ENCODE measurements around the gene WSB2. TPM values are rescaled to one million over a fixed set of nuclear protein-coding genes. Genes with fewer than 3 reads are reported as not detected.

The WSB2 gene
- total RNA-seq, 1 donor from 2014 or later, result 37.1 TPM

- H3K4me1 Mint-ChIP-seq, result peaks cover 28% of the 10 kb centered on the region
- H3K27me3 Mint-ChIP-seq (ENCODE audit: low read depth), result no peaks in the 10 kb centered on the region
- H3K27ac Mint-ChIP-seq, result peak overlapping the region; percentile 96
- H3K9me3 Mint-ChIP-seq, result no peaks in the 10 kb centered on the region
- peak in 1 of 2 experiments; percentile 42 for DNase-seq (ENCODE audit: low spot score in 2 of 2, unreplicated experiment in 2 of 2)
- peak overlapping the region; percentile 87 for H3K4me3 Mint-ChIP-seq
- TF ChIP-seq CTCF (IDR thresholded peaks at IDR 0.05; ENCODE audit: unreplicated experiment), result no peak
- no peaks in the 10 kb centered on the region for H3K36me3 Mint-ChIP-seq
Measured at GRCh38 chr12:118061873-118062843, 1.2 kb upstream of the WSB2 start.

- H3K9me3 Mint-ChIP-seq, result no peaks in the 10 kb centered on the region
- H3K36me3 Mint-ChIP-seq, result no peaks in the 10 kb centered on the region
- H3K27me3 Mint-ChIP-seq (ENCODE audit: low read depth), result no peaks in the 10 kb centered on the region
- H3K4me1 Mint-ChIP-seq, result peaks cover 28% of the 10 kb centered on the region
- no peak for TF ChIP-seq CTCF (IDR thresholded peaks at IDR 0.05; ENCODE audit: unreplicated experiment)
- H3K27ac Mint-ChIP-seq, result peak overlapping the region; percentile 91
- H3K4me3 Mint-ChIP-seq, result peak overlapping the region; percentile 81
- DNase-seq (ENCODE audit: low spot score in 2 of 2, unreplicated experiment in 2 of 2), result peak in 1 of 2 experiments; percentile 56
Measured at GRCh38 chr12:118060301-118061010, 523 bp downstream of the WSB2 start.

- Mint-ChIP-seq H3K4me1 (peaks cover 28% of the 10 kb centered on the region), H3K4me3 (peak overlapping the region; percentile 81), H3K9me3 (no peaks in the 10 kb centered on the region), H3K27ac (peak overlapping the region; percentile 91), H3K27me3 (ENCODE audit: low read depth) (no peaks in the 10 kb centered on the region), H3K36me3 (no peaks in the 10 kb centered on the region)
- TF ChIP-seq CTCF (IDR thresholded peaks at IDR 0.05; ENCODE audit: unreplicated experiment), result no peak
- no peak for DNase-seq (ENCODE audit: low spot score in 2 of 2, unreplicated experiment in 2 of 2)
Measured at GRCh38 chr12:118059341-118060191, 1.4 kb downstream of the WSB2 start.

GRCh38 chr12:118058881-118059280, 2.1 kb downstream of the WSB2 start:
- no peak for TF ChIP-seq CTCF (IDR thresholded peaks at IDR 0.05; ENCODE audit: unreplicated experiment)
- H3K9me3 Mint-ChIP-seq, result no peaks in the 10 kb centered on the region
- H3K4me3 Mint-ChIP-seq, result no peak overlapping the region
- H3K27me3 Mint-ChIP-seq (ENCODE audit: low read depth), result no peaks in the 10 kb centered on the region
- no peaks in the 10 kb centered on the region for H3K36me3 Mint-ChIP-seq
- peaks cover 22% of the 10 kb centered on the region for H3K4me1 Mint-ChIP-seq
- DNase-seq (ENCODE audit: low spot score in 2 of 2, unreplicated experiment in 2 of 2), result no peak
- no peak overlapping the region for H3K27ac Mint-ChIP-seq

- Mint-ChIP-seq H3K27me3 (ENCODE audit: low read depth) (no peaks in the 10 kb centered on the region), H3K27ac (no peak overlapping the region)
Measured at GRCh38 chr12:118058227-118058626, 2.8 kb downstream of the WSB2 start.

More at GRCh38 chr12:118058227-118058626, 2.8 kb downstream of the WSB2 start:
- Mint-ChIP-seq H3K4me3 (no peak overlapping the region), H3K4me1 (peaks cover 16% of the 10 kb centered on the region), H3K36me3 (no peaks in the 10 kb centered on the region), H3K9me3 (no peaks in the 10 kb centered on the region)
- no peak for DNase-seq (ENCODE audit: low spot score in 2 of 2, unreplicated experiment in 2 of 2)
- no peak for TF ChIP-seq CTCF (IDR thresholded peaks at IDR 0.05; ENCODE audit: unreplicated experiment)

Data from mesothelial cell of epicardium (in vitro differentiated cells).